Skeletal muscle tissue (tissue), 4 donors: ENCODE results near the gene CLEC4M. TPM values are rescaled to one million over a fixed set of nuclear protein-coding genes. Genes with fewer than 3 reads are reported as not detected.
"Not testable (repeated sequence)": the region's sequence is repeated elsewhere in the genome, so short reads cannot be mapped to it uniquely, and the experiment has no call there.

ENCODE experiments used
- H3K27ac ChIP-seq: one replicate; pipeline ENCODE4 v1.7.0; 2013; ENCODE audit warnings: mild to moderate bottlenecking, low read depth, low read length, inconsistent platforms
- H3K27me3 ChIP-seq, 3 donors: one replicate each; pipeline ENCODE4 v1.7.0; 2013; ENCODE audit warnings: low read length in 3 of 3; ENCODE audit not compliant: control insufficient read depth in 3 of 3, insufficient read depth in 3 of 3
- H3K36me3 ChIP-seq, 3 donors: one replicate each; pipeline ENCODE4 v1.7.0; 2013; ENCODE audit warnings: low read length in 3 of 3; ENCODE audit not compliant: control insufficient read depth in 3 of 3, insufficient read depth in 3 of 3
- H3K4me1 ChIP-seq, 3 donors: one replicate each; pipeline ENCODE4 v1.7.0; 2013; ENCODE audit warnings: low read length in 3 of 3, mild to moderate bottlenecking in 3 of 3; ENCODE audit not compliant: control insufficient read depth in 3 of 3, insufficient read depth in 3 of 3
- H3K4me3 ChIP-seq, 3 donors: one replicate each; pipeline ENCODE4 v1.7.0; 2013; ENCODE audit warnings: low read length in 3 of 3
- H3K9ac ChIP-seq, 3 donors: one replicate each; pipeline ENCODE4 v1.7.0; 2013; ENCODE audit warnings: low read length in 3 of 3, mild to moderate bottlenecking in 3 of 3, moderate library complexity in 2 of 3, low read depth in 1 of 3
- H3K9me3 ChIP-seq, 3 donors: one replicate each; pipeline ENCODE4 v1.7.0; 2013; ENCODE audit warnings: low read length in 3 of 3; ENCODE audit not compliant: control insufficient read depth in 3 of 3
- total RNA-seq: library from RNA; depleted of rRNA; stranded (reverse); fragments of >200 nt; gene quantifications from one replicate; pipeline ENCODE4 v1.2.3, GENCODE V29; 2014
- donor health status: Osteomylitis.

The CLEC4M gene
- total RNA-seq, 1 donor from 2014 or later: not detected

DNA sequence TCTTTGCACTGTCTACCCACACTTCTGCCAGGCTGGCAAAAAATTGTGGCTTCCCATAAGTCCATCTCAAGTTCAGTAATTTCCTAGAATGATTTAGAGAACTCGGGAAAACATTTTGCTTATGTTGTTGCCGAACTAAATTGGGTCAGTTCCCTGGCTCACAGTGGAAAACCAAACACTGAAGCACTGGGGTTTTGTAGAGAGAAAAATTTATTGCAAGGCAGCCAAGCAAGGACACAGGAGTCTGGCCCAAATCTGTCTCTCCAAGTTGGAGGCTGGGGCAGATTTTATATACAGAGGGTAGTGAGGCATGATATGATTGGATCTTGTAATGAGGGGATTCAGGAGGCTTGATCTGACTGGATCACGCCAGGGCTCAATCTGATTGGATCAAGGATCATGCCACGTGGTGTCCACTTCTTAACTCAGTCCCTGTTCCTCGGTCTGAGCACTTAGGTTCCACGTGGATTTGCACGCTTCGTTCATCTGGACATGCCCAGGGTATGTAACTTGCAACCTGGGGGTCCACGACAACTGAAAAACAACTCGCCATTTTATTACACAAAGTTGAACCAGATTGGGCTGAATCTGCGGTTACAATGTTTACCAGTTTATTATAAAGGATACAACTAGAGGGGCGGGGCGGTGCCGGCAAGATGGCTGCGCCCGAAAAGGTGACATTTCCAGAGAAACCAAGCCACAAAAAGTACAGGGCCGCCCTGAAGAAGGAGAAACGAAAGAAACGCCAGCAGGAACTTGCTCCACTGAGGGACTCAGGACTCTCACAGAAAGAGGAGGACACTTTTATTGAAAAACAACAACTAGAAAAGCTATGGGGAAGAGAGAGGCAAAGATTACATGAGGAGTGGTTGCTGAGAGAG lies 23.0 kb upstream of the CLEC4M start:
- Histone ChIP-seq H3K4me1 (no peaks in the 10 kb centered on the region), H3K9me3 (no peaks in the 10 kb centered on the region), H3K36me3 (no peaks in the 10 kb centered on the region), H3K27ac (peak overlapping the region; percentile 40), H3K9ac (no peak overlapping the region), H3K27me3 (peaks cover 0 to 8% (median 3%) of the 10 kb centered on the region in 3 donors), H3K4me3 (no peak overlapping the region)

DNA sequence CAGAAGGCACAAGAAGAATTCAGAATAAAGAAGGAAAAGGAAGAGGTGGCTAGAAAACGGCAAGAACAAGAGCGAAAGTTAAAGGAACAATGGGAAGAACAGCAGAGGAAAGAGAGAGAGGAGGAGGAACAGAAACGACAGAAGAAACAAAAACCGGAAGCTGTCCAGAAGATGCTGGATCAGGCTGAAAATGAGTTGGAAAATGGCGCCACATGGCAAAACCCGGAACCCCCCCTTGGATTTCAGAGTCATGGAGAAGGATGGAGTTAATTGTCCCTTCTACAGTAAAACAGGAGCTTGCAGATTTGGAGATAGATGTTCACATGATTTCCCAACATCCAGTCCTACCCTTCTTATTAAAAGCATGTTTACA lies 22.4 kb upstream of the CLEC4M start:
- Histone ChIP-seq H3K9ac (no peak overlapping the region), H3K36me3 (no peaks in the 10 kb centered on the region), H3K9me3 (no peaks in the 10 kb centered on the region), H3K27me3 (peaks cover 0 to 8% (median 3%) of the 10 kb centered on the region in 3 donors), H3K27ac (peak overlapping the region; percentile 25), H3K4me3 (no peak overlapping the region), H3K4me1 (no peaks in the 10 kb centered on the region)

DNA sequence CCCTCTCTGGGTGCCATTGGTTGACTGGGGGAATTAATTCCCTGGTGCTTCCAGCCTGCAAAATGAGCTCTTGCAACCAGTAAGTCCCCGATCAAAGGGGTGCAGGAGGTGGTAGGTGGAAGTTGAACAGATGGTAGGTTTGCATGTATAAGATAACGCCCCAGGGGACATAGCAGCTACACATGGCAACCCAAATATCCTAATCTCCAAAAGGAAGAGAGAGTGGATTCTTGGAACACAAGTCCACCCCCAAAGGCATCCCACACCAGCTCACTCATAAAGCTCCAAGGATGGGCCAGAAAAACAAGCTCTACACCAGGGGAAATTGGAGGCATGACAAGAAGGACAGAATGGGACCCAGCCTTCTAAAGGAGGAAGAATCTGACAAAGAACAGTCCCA lies 20.5 kb upstream of the CLEC4M start:
- Histone ChIP-seq H3K27ac (no peak overlapping the region), H3K36me3 (no peaks in the 10 kb centered on the region), H3K27me3 (peaks cover 0 to 11% (median 3%) of the 10 kb centered on the region in 3 donors), H3K9me3 (no peaks in the 10 kb centered on the region), H3K9ac (no peak overlapping the region), H3K4me1 (no peaks in the 10 kb centered on the region), H3K4me3 (no peak overlapping the region)

DNA sequence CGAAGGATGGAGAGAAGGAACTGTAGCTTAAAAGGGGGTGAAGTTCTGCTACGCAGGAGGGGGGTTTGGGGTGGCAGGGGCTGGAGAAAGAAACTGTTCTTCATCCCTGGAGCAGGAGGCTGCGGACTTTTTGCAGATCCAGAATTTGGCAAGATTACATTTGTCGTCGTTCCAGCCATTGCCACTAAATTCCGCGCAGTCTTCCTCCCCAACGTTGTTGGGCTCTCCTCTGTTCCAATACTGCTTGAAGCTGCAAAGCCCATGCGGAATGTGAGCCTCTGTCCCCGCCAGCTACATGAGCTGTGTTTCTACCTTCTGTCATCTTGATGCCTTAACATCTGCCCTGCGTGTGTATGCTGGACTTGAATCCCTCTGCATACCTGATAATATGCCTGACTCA lies 20.1 kb upstream of the CLEC4M start:
- H3K27ac ChIP-seq: no peak overlapping the region
- H3K36me3 ChIP-seq: no peaks in the 10 kb centered on the region
- no peak overlapping the region for H3K9ac ChIP-seq
- no peaks in the 10 kb centered on the region for H3K4me1 ChIP-seq
- H3K27me3 ChIP-seq: peaks cover 0 to 15% (median 3%) of the 10 kb centered on the region in 3 donors
- no peaks in the 10 kb centered on the region for H3K9me3 ChIP-seq
- H3K4me3 ChIP-seq: no peak overlapping the region

- Histone ChIP-seq H3K9me3 (no peaks in the 10 kb centered on the region), H3K4me3 (no peak overlapping the region), H3K27me3 (peaks cover 0 to 15% (median 3%) of the 10 kb centered on the region in 3 donors), H3K27ac (no peak overlapping the region), H3K9ac (no peak overlapping the region), H3K36me3 (no peaks in the 10 kb centered on the region), H3K4me1 (no peaks in the 10 kb centered on the region)
Measured at GRCh38 chr19:7743425-7743841, 19.6 kb upstream of the CLEC4M start.

DNA sequence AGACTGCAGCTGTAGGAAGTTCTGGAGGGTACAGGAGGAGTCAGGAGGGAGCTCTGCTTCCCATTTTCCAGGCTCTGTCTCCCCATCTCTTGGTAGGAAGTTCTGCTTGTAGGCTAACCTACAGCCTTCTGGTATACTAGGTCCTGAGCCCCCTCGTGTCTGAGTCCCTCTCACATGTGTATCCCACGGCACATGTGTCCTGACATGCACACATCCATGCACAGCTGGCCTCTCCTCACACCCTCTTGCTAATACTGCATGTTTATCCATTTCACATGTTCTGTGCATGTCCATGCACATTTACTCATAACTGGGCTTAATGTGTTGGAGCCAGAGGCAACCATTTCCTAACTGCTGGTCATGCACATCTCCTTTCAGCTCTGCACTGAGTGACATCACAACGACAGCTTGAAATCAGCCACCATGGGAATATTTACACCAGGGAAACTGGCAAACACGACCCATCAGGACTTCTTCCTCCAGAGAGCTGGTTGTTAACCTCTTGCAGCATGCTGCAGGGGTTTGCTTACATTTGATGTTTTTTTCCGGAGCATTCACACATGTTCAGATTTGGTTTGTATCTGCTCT lies 18.8 kb upstream of the CLEC4M start:
- no peak overlapping the region for H3K4me3 ChIP-seq
- no peaks in the 10 kb centered on the region for H3K9me3 ChIP-seq
- H3K4me1 ChIP-seq: no peaks in the 10 kb centered on the region
- H3K27me3 ChIP-seq: peaks cover 0 to 15% (median 3%) of the 10 kb centered on the region in 3 donors
- H3K27ac ChIP-seq: no peak overlapping the region
- no peaks in the 10 kb centered on the region for H3K36me3 ChIP-seq
- H3K9ac ChIP-seq: no peak overlapping the region

DNA sequence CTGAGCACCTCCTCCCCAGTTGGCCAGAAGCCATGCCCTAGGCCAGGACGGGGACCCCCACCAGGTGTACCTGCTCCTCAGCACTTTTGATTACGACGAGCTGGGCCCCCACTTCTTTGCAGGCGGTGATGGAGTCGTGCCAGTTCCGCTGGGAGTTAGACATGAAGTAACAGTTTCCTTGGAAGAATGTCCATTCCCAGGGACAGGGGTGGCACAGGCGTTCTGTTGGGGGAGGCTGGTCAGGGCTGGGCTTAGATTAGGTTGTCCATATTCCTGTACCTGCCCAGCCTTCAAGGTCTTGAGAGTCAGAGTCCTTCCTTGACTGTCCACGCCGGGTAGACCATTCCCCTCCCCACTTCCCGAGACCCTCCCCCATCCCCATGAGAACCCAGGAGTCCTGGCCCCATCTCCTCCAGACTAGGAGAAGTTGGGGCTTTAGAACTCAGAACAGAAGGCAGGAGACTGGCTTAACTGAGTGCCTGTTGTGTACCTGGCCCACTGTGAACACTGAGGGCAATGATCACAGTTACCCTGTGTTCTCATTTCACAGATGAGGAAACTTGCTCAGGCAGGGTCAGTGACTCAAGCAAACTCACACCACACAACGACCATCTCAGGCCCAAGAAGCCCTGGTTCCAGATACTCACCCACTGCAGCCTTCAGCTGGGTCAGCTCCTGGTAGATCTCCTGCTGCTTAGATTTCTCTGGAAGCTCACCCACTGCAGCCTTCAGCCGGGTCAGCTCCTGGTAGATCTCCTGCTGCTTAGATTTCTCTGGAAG lies 18.0 kb upstream of the CLEC4M start:
- Histone ChIP-seq H3K27me3 (peaks cover 0 to 15% (median 3%) of the 10 kb centered on the region in 3 donors), H3K4me3 (no peak overlapping the region), H3K27ac (no peak overlapping the region), H3K36me3 (no peaks in the 10 kb centered on the region), H3K9ac (no peak overlapping the region), H3K4me1 (no peaks in the 10 kb centered on the region), H3K9me3 (no peaks in the 10 kb centered on the region)

- peaks cover 0 to 15% (median 3%) of the 10 kb centered on the region in 3 donors for H3K27me3 ChIP-seq
- not testable (repeated sequence) for H3K4me1 ChIP-seq, H3K4me3 ChIP-seq, H3K36me3 ChIP-seq, H3K27ac ChIP-seq, H3K9ac ChIP-seq, H3K9me3 ChIP-seq
Measured at GRCh38 chr19:7746306-7746705, 16.7 kb upstream of the CLEC4M start.

GRCh38 chr19:7746903-7747884 lies 15.8 kb upstream of the CLEC4M start, which contains the start of gene CD209:
Gene CD209, minus strand, starts transcription at chr19:7747534. Its CDS starts 23 bp downstream, at chr19:7747511.
- Histone ChIP-seq H3K4me3 (peak within 1 kb of the TSS in 1 of 3 donors; percentile 30), H3K9me3 (no peaks in the 10 kb centered on the region), H3K27me3 (peaks cover 0 to 15% (median 3%) of the 10 kb centered on the region in 3 donors), H3K36me3 (no peaks in the 10 kb centered on the region), H3K9ac (no peak within 1 kb of the TSS), H3K4me1 (no peaks in the 10 kb centered on the region), H3K27ac (peak within 1 kb of the TSS; percentile 36)
